Epidermal melanocyte (primary cell): ENCODE measurements around the gene ADCY3.

ENCODE experiments used
- DNase-seq: peaks from one replicate; pipeline ENCODE4 v3.0.0; 2011; ENCODE audit warnings: low spot score; ENCODE audit not compliant: insufficient read length

ADCY3 gene

GRCh38 chr2:24920098-24920808 lies at the start of gene ADCY3:
ADCY3 (minus strand) TSS chr2:24920237; CDS start chr2:24918987, 1,250 bp downstream.
- no peak for DNase-seq

GRCh38 chr2:24969784-24970183 lies 49.7 kb upstream of the ADCY3 start:
- DNase-seq = no peak

DNA sequence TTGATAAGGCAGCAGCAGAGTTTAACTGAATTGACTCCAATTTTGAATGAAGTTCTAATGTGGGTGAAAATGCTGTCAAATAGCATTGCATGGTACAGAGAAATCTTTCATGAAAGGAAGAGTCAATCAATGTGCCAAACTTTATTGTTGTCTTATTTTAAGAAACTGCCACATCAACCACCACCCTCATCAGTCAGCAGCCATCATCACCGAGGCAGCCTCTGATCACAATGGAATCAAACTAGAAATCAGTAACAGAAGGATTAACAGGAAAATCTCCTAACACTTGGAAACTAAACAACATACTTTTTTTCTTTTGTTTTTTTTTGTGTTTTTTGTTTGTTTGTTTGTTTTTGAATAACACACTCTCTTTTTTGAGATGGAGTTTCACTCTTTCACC lies 41.9 kb upstream of the ADCY3 start:
- DNase-seq = no peak

DNA sequence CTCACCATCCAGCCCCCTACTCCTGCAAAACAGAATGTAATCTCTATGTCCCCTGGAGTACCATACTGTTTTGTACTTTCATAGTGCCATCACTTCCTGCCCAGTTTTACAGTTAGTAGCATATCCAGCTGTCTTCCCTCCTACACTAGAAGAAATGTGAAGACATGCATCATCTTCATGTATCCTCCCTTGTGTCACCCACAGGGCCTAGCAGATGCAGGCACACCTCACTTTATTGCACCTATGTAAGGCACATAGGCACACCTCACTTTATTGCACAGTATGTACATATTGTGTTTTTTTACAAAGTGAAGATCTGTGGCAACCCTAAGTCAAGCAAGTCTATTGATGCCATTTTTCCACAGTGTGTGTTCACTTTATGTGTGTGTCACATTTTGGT lies 39.7 kb upstream of the ADCY3 start:
- DNase-seq = no peak

GRCh38 chr2:24958411-24958935 lies 38.4 kb upstream of the ADCY3 start:
- DNase-seq = no peak

GRCh38 chr2:24957976-24958375 lies 37.9 kb upstream of the ADCY3 start:
- DNase-seq = no peak

DNA sequence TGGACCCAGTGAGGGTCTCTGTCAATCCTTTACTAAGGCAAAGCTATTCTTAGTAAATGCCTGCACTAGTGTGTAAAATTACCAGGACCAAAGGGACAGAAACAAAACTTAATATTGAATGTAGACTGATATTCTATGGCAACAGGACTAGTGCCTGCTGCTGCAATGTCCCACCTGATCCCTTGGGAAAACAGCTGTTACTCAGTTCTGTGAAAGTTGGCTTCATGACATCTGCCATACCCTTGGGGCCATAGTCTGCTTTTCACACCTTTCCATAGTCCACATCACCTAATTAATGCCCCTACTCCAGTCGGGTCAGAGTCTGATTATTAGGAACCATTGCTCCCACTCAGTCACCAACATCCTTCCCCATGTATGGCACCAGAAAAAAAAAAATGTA lies 37.2 kb upstream of the ADCY3 start:
- DNase-seq = no peak

DNA sequence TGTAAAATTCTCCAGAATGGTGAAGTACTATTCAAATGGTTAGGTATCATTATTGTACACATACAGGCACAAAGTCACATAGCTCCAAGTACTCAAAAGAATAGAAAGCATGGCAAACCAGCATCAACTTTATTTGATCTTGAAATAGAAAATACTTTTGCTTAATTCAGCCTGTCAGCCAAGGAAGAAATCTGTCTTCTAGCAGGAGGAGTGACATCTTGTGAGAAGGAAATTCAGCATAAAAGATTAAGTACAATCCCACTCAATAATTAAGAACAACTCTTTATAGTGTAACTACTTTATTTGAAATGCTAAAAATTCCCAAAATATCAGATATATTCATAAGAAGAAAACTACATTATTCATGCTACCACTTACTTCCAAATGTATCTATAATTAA lies 35.9 kb upstream of the ADCY3 start:
- DNase-seq = no peak

DNA sequence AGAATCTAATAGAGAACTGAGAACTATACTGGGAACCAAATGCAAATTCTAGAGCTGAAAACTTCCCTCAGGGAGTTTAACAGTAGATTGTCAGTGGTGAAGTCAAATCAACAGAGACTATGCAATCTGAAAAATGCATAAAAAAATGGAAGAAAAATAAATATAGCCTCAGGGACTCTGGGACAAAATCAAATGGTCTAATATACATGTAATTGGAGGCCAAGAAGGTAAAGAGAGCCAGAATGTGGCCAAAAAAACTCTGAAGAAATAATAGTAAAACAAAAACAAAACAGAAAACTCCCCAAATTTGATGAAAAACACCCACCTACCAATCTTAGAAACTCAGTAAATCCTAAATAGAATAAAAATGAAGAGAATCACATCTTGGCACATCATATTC lies 35.2 kb upstream of the ADCY3 start:
- DNase-seq = no peak

DNA sequence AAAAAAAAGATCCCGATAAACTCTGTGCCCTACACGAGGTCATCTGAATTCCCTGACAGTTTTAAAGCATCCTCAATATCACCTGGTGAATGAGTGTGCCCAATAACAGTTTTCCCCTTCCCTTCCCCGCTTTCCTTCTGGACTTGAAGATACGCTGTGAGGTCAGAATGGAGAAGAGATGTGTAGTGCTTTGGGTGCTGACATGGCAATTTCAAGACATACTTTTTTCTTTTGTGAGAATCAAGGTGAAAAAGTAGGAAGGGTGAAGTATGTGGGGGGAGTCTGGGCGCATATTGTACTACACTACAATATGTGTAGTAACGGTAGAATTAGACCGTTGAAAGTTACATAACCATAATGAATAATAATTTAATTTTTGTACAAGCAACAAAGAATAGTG lies 30.1 kb upstream of the ADCY3 start:
- DNase-seq = no peak

- DNase-seq = no peak
Observed at GRCh38 chr2:24948506-24948905, 28.5 kb upstream of the ADCY3 start.

DNA sequence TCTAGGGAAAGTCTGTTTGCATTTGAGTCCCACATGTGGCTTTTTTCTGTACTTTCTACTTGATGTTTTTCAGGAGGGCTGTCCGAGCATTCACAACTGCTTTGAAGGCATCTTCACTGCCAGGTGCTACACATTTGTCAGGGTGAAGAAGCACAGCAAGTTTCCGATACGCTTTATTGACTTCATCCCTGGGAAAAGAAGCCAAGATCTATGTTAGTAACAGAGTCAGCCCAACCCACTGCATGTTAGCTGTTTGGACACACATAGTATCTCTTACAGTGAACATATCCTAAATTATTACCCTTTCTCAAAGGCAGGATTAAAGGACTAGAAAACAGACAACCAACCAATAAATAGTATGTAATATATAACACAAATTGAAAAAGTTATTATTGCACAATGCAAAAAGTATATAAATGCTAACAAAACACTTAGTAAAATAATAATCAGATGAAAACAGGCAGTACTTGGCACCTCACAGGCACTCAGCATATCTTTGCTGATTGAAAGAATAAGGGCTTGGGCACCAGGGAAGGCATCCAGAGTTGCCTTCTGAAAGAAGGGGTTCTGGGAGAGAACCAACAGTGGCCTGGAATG lies 27.6 kb upstream of the ADCY3 start:
- DNase-seq = no peak

DNA sequence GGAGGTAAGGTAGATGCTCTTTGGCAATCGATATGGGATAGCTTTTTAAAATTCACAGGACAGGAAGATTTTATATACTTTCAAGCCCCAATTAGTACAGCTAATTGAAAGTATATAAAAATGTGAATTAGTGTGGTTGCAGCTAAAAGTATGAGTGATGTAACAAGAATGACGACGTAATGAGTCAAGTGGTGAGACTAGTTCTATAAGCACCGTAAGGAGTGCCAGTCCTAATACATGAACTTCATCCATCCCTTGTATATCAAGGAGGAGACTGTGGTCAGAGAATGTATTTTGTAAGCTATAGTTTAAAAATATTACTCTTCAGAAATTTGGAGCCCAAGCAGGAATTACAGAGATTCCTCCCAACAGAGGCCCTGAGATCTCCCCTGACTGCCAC lies 25.9 kb upstream of the ADCY3 start:
- no peak for DNase-seq

- DNase-seq = no peak
Observed at GRCh38 chr2:24943427-24944053, 23.5 kb upstream of the ADCY3 start.

DNA sequence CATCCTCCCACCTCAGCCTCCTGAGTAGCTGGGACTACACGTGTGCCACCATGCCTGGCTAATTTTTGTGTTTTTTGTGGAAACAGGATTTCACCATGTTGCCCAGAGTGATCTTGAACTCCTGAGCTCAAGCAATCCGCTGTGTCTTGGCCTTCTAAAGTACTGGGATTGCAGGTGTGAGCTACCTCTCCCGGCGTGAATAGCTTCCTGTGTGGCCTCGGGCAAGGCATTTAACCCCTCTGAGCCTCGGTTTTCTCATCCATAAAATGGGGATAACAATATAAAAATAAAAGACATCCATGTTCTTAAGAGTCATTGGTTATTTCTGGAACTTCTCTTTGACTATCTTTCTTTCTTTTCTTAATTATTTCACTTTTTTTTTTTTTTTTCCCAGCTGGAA lies 19.3 kb upstream of the ADCY3 start:
- DNase-seq = no peak

DNA sequence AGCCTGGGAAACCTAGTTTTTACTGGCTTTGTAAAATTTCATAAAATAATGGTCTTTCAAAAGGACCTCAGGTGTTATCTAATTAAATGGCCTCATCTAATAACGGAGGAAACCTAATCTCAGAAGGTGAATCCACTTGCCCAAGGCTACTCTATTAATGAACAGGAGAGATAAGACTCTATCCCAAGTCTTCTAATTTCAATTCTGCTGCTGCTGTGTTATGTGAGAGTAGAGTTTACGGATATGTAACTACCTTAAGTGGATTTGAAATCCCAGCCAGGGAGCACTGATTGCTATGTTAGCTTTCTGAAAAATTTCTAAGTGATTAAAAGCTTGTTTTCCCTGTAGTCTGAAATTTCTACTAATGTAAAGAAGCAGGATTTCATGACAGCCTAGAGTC lies 17.2 kb upstream of the ADCY3 start:
- no peak for DNase-seq

GRCh38 chr2:24935145-24935544 lies 15.1 kb upstream of the ADCY3 start:
- no peak for DNase-seq

DNA sequence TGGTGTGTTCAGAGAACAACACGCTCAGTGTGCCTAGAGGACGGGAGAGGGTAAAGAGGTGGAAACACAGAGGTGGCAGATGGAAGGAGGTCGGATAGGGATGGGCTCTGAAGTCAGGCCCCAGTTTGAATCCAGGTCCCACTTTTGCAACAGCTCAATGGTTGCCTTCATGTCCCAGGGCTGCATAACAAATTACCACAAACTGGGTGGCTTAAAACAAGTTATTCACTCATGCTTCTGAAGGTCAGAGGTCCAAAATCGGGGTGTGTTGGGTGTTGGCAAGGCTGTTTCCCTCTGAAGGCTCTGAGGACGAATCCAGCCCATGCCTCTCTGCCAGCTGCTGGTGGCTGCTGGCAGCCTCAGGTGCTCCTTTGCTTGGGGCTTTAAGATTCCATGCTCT lies 12.7 kb upstream of the ADCY3 start:
- DNase-seq = no peak

- DNase-seq = no peak
Observed at GRCh38 chr2:24930768-24931167, 10.7 kb upstream of the ADCY3 start.

DNA sequence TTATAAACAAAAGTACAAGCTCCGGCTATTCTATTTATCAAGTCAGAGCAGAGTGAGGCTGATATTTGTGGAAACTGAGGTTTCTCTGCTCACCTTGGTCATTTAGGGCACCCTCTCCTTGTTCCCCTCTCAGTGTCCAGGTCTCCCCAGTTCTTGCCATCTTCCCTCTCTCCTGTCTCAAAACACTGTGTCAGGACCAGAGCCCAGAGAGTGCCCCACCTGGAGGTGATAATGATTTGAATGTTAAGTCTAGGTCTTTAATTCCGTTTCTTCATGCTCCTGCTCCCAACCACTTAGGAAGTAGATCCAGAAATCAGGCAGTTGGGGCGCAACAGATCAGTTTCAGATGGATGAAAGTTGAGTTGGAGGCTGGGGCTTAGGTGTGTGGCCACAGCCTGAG lies 9.2 kb upstream of the ADCY3 start:
- no peak for DNase-seq

- DNase-seq = no peak
Observed at GRCh38 chr2:24928036-24928435, 8.0 kb upstream of the ADCY3 start.

GRCh38 chr2:24926602-24927252 lies 6.7 kb upstream of the ADCY3 start:
- DNase-seq = no peak
